Ishikawa (cell line): Measurements from ENCODE around the gene RGCC.

ENCODE experiments used
- CEBPB ChIP-seq: IDR thresholded peaks from 2 replicates; pipeline ENCODE4 v1.6.1; 2012
- CREB1 ChIP-seq: IDR thresholded peaks from 2 replicates; pipeline ENCODE4 v1.6.1; 2012; ENCODE audit warnings: low read depth
- EGR1 ChIP-seq: IDR thresholded peaks from 2 replicates; pipeline ENCODE4 v1.6.1; 2012
- EP300 ChIP-seq: IDR thresholded peaks from 2 replicates; pipeline ENCODE4 v1.6.1; 2012; ENCODE audit warnings: borderline replicate concordance
- FOXM1 ChIP-seq: IDR thresholded peaks from 2 replicates; pipeline ENCODE4 v1.6.1; 2012; ENCODE audit warnings: low read depth, borderline replicate concordance
- MAX ChIP-seq: IDR thresholded peaks from 2 replicates; pipeline ENCODE4 v1.6.1; 2012
- NFIC ChIP-seq: IDR thresholded peaks from 2 replicates; pipeline ENCODE4 v1.6.1; 2012
- RAD21 ChIP-seq: IDR thresholded peaks from 2 replicates; pipeline ENCODE4 v1.6.1; 2012; ENCODE audit warnings: low read depth
- TAF1 ChIP-seq: IDR thresholded peaks from 2 replicates; pipeline ENCODE4 v1.6.1; 2012; ENCODE audit warnings: low read depth, mild to moderate bottlenecking
- TCF12 ChIP-seq: IDR thresholded peaks from 2 replicates; pipeline ENCODE4 v1.6.1; 2012; ENCODE audit warnings: low read depth
- TEAD4 ChIP-seq: IDR thresholded peaks from 2 replicates; pipeline ENCODE4 v1.6.1; 2012
- USF1 ChIP-seq: IDR thresholded peaks from 2 replicates; pipeline ENCODE4 v1.6.1; 2012
- YY1 ChIP-seq: IDR thresholded peaks from 2 replicates; pipeline ENCODE4 v1.6.1; 2012; ENCODE audit warnings: low read depth
- ZBTB7A ChIP-seq: IDR thresholded peaks from 2 replicates; pipeline ENCODE4 v1.6.1; 2012; ENCODE audit warnings: low read depth
- TF ChIP-seq, protein P1 (sequence below): IDR thresholded peaks from 2 replicates; pipeline ENCODE4 v1.6.1; 2012; ENCODE audit warnings: low read depth, mild to moderate bottlenecking

Gene RGCC

DNA sequence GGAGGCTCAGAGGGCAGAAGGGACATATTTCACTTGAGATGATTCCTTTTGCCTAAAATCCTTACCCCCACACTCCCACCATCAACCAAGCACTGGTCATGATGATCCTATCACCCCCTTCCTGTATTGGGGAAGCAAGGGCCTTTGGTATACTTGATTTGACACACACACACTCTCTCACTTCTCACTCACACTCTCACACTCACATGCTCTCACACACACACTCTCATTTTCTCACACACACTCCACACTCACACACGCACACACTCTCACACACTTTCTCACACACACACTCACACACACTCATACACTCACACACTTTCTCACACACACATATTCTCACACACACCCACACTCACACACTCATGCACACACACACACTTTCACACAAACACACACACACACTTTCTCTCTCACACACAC is 8.6 kb downstream of the RGCC start:
- TF ChIP-seq CEBPB: no peak
- TF ChIP-seq MAX: no peak

GRCh38 chr13:41467425-41467945 is 10.1 kb downstream of the RGCC start:
- TF ChIP-seq TAF1 (no peak), CREB1 (no peak), TCF12 (no peak), EGR1 (no peak), ZBTB7A (no peak)
- TF ChIP-seq, protein P1, sequence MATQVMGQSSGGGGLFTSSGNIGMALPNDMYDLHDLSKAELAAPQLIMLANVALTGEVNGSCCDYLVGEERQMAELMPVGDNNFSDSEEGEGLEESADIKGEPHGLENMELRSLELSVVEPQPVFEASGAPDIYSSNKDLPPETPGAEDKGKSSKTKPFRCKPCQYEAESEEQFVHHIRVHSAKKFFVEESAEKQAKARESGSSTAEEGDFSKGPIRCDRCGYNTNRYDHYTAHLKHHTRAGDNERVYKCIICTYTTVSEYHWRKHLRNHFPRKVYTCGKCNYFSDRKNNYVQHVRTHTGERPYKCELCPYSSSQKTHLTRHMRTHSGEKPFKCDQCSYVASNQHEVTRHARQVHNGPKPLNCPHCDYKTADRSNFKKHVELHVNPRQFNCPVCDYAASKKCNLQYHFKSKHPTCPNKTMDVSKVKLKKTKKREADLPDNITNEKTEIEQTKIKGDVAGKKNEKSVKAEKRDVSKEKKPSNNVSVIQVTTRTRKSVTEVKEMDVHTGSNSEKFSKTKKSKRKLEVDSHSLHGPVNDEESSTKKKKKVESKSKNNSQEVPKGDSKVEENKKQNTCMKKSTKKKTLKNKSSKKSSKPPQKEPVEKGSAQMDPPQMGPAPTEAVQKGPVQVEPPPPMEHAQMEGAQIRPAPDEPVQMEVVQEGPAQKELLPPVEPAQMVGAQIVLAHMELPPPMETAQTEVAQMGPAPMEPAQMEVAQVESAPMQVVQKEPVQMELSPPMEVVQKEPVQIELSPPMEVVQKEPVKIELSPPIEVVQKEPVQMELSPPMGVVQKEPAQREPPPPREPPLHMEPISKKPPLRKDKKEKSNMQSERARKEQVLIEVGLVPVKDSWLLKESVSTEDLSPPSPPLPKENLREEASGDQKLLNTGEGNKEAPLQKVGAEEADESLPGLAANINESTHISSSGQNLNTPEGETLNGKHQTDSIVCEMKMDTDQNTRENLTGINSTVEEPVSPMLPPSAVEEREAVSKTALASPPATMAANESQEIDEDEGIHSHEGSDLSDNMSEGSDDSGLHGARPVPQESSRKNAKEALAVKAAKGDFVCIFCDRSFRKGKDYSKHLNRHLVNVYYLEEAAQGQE: no peak

- TF ChIP-seq EP300 (no peak), CEBPB (no peak), FOXM1 (no peak), TEAD4 (no peak), USF1 (no peak), CREB1 (no peak)
These were observed 11.3 kb downstream of the RGCC start for GRCh38 chr13:41468631-41469030.

DNA sequence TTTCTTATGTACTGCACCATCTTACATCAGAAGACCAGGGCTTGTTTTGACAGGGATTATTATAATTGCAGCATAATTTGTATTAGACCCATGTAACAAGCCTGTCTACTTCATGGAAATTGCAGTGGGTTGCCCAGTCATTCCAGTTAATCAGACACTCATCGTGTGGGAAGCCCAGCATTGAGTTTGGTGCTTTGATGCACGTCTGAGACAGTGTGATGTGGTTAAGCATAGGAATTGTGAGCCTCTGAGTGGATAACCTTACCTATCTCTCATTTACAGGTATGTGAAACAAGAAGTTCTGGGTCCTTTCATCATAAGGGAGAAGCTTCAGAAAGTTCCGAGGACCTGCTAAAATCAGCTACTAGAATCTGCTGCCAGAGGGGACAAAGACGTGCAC is 12.8 kb downstream of the RGCC start:
- TF ChIP-seq TCF12 (no peak), TAF1 (no peak), ZBTB7A (no peak), USF1 (no peak), YY1 (no peak), EP300 (no peak), EGR1 (no peak), FOXM1 (no peak), MAX (no peak), TEAD4 (no peak)
- TF ChIP-seq, protein P1: no peak

- TF ChIP-seq USF1: no peak
- no peak for TF ChIP-seq CEBPB
- no peak for TF ChIP-seq EGR1
- no peak for TF ChIP-seq TCF12
- TF ChIP-seq CREB1: no peak
These were observed 14.4 kb downstream of the RGCC start for GRCh38 chr13:41471785-41472184.

GRCh38 chr13:41487222-41487621 is 29.9 kb downstream of the RGCC start:
- TF ChIP-seq TCF12 (no peak), CEBPB (no peak), EGR1 (no peak), CREB1 (no peak), TAF1 (no peak), TEAD4 (no peak), YY1 (no peak), NFIC (no peak), ZBTB7A (no peak), RAD21 (no peak), USF1 (no peak), FOXM1 (no peak), MAX (no peak), EP300 (no peak)
- TF ChIP-seq, protein P1: no peak
